IMR-90 (cell line): ENCODE data around the gene DHRS3. TPM values are rescaled to one million over a fixed set of nuclear protein-coding genes. Genes with fewer than 3 reads are reported as not detected.

Experiments
- ATAC-seq: fragments of 200-7000 bp; cut with Tn5 transposase; 2 replicates; pipeline ENCODE4 v1.9.1; 2020; ENCODE audit warnings: low read depth, mild to moderate bottlenecking, moderate library complexity
- BruUV-seq: library from RNA; stranded (reverse); fragments of 400-500 nt; replicated peaks from 2 replicates; lab custom pipeline; 2021; lab: Mats Ljungman, UMichigan
- CTCF ChIA-PET: fragments of 300-600 bp; formaldehyde crosslinking; extraction: SDS; loops from one replicate; lab custom pipeline; 2021; ENCODE audit warnings: antibody characterized with exemption; lab: Yijun Ruan, JAX
- POLR2A ChIA-PET: fragments of 300-600 bp; sonication (Branson Sonifier 250); formaldehyde crosslinking; loops from one replicate; lab custom pipeline; 2022; ENCODE audit warnings: antibody characterized with exemption; ENCODE audit not compliant: unreplicated experiment; lab: Charles Lee
- DNase-seq: peaks from one replicate; pipeline ENCODE4 v3.0.0; 2013
- H2AFZ ChIP-seq: replicated peaks from 2 replicates; pipeline ENCODE3; 2013; ENCODE audit warnings: low read length, mild to moderate bottlenecking; ENCODE audit not compliant: poor library complexity
- H2AK5ac ChIP-seq: 2 replicates; pipeline ENCODE4 v1.6.1; 2013; ENCODE audit warnings: low read depth, low read length, inconsistent platforms
- H2AK9ac ChIP-seq: replicated peaks from 2 replicates; pipeline ENCODE3; 2013; ENCODE audit warnings: mild to moderate bottlenecking, low read depth, low read length, moderate library complexity; ENCODE audit not compliant: poor library complexity
- H2BK120ac ChIP-seq: 2 replicates; pipeline ENCODE4 v1.6.1; 2013; ENCODE audit warnings: low read depth, low read length, inconsistent platforms
- H2BK15ac ChIP-seq: 3 replicates; pipeline ENCODE4 v1.6.1; 2013; ENCODE audit warnings: low read depth, low read length, inconsistent platforms
- H2BK20ac ChIP-seq: 2 replicates; pipeline ENCODE4 v1.6.1; 2013; ENCODE audit warnings: low read depth, mild to moderate bottlenecking, inconsistent platforms, low read length, moderate library complexity
- H2BK5ac ChIP-seq: 2 replicates; pipeline ENCODE4 v1.6.1; 2013; ENCODE audit warnings: mild to moderate bottlenecking, low read depth, low read length, inconsistent platforms; ENCODE audit not compliant: poor library complexity, severe bottlenecking
- H3K14ac ChIP-seq: replicated peaks from 2 replicates; pipeline ENCODE4 v1.6.1; 2013; ENCODE audit warnings: low read depth, low read length, inconsistent platforms
- H3K18ac ChIP-seq: 2 replicates; pipeline ENCODE4 v1.6.1; 2013; ENCODE audit warnings: low read depth, low read length, control low read depth
- H3K23ac ChIP-seq: 2 replicates; pipeline ENCODE4 v1.6.1; 2013; ENCODE audit warnings: low read depth, low read length, inconsistent platforms
- H3K27ac ChIP-seq: 2 replicates; pipeline ENCODE4 v1.5.1; 2013; ENCODE audit warnings: mild to moderate bottlenecking, control low read depth, low read length; ENCODE audit not compliant: insufficient read depth
- H3K27me3 ChIP-seq: 2 replicates; pipeline ENCODE4 v1.6.1; 2013; ENCODE audit warnings: low read length; ENCODE audit not compliant: control insufficient read depth, insufficient read depth
- H3K36me3 ChIP-seq: 2 replicates; pipeline ENCODE4 v1.6.1; 2013; ENCODE audit warnings: low read length, mixed read lengths; ENCODE audit not compliant: control insufficient read depth, insufficient read depth
- H3K4ac ChIP-seq: 2 replicates; pipeline ENCODE4 v1.6.1; 2013; ENCODE audit warnings: low read depth, low read length, inconsistent platforms
- H3K4me1 ChIP-seq: 2 replicates; pipeline ENCODE4 v1.6.1; 2013; ENCODE audit warnings: low read length, mixed read lengths; ENCODE audit not compliant: control insufficient read depth, insufficient read depth
- H3K4me2 ChIP-seq: 2 replicates; pipeline ENCODE4 v1.6.1; 2013; ENCODE audit warnings: low read depth, mild to moderate bottlenecking, control low read depth, low read length, moderate library complexity
- H3K4me3 ChIP-seq: 2 replicates; pipeline ENCODE4 v1.5.1; 2013; ENCODE audit warnings: low read depth, mild to moderate bottlenecking, control low read depth, low read length, moderate library complexity; ENCODE audit not compliant: insufficient read depth
- H3K56ac ChIP-seq: 2 replicates; pipeline ENCODE4 v1.6.1; 2013; ENCODE audit warnings: low read length, inconsistent platforms; ENCODE audit not compliant: insufficient read depth; ENCODE audit errors: extremely low read depth
- H3K79me1 ChIP-seq, 2 experiments: 2 replicates each; pipeline ENCODE4 v1.6.1; 2013; ENCODE audit warnings: low read length in 2 of 2, inconsistent platforms in 1 of 2, low read depth in 1 of 2
- H3K9ac ChIP-seq: 2 replicates; pipeline ENCODE4 v1.6.1; 2013; ENCODE audit warnings: low read depth, low read length, control low read depth
- H3K9me1 ChIP-seq: 2 replicates; pipeline ENCODE4 v1.6.1; 2013; ENCODE audit warnings: low read length, inconsistent platforms; ENCODE audit not compliant: insufficient read depth
- H3K9me3 ChIP-seq: 2 replicates; pipeline ENCODE4 v1.6.1; 2013; ENCODE audit warnings: low read length; ENCODE audit not compliant: control insufficient read depth, insufficient read depth
- H4K20me1 ChIP-seq: 2 replicates; pipeline ENCODE4 v1.6.1; 2013; ENCODE audit warnings: low read length, inconsistent platforms; ENCODE audit not compliant: insufficient read depth
- H4K5ac ChIP-seq: 2 replicates; pipeline ENCODE4 v1.6.1; 2013; ENCODE audit warnings: mild to moderate bottlenecking, low read depth, low read length, control low read depth
- H4K8ac ChIP-seq, 2 experiments: 2 replicates each; pipeline ENCODE4 v1.6.1; 2013; ENCODE audit warnings: low read depth in 2 of 2, low read length in 2 of 2, control low read depth in 1 of 2, inconsistent platforms in 1 of 2
- H4K91ac ChIP-seq: 2 replicates; pipeline ENCODE4 v1.6.1; 2013; ENCODE audit warnings: low read depth, low read length, inconsistent platforms; ENCODE audit not compliant: insufficient read depth
- ELK1 ChIP-seq: fragments of 150-350 bp; IDR thresholded peaks from 2 replicates; pipeline ENCODE4 v1.6.1; 2016; ENCODE audit warnings: low read depth, mild to moderate bottlenecking, low read length, moderate library complexity, borderline replicate concordance
- WGBS, 2 experiments: methylation state at CpG; one replicate each; pipeline versions ENCODE4 v1.1.5 to v1.1.7; 2013; ENCODE audit warnings: missing lambda C conversion rate in 2 of 2; ENCODE audit not compliant: insufficient read length in 1 of 2; ENCODE audit errors: extremely low coverage in 2 of 2; 5-methylcytosine and 5-hydroxymethylcytosine counted together
- dilution Hi-C: fragments of 300-500 bp; cut with HindIII; formaldehyde crosslinking; loops from one replicate; pipeline ENCODE4 v1.14.3; 2018; ENCODE audit warnings: low sequenced_read_pairs; ENCODE audit not compliant: unreplicated experiment
- in situ Hi-C: fragments of 300-500 bp; cut with MboI; formaldehyde crosslinking; loops from 3 replicates; pipeline ENCODE4 v1.14.3; 2019; ENCODE audit warnings: low sequenced_read_pairs, inconsistent platforms, mixed read lengths
- intact Hi-C: fragments of 100-400 bp; cut with micrococcal nuclease; formaldehyde crosslinking; loops from 2 replicates; pipeline ENCODE4 v1.10.0; 2022
- polyA plus RNA-seq, 3 experiments: library from polyadenylated mRNA; depleted of rRNA; stranded (reverse); fragments of >200 nt; gene quantifications; 2 replicates each; pipeline ENCODE4 v1.2.3, GENCODE V29; 2012; ENCODE audit warnings: low replicate concordance in 1 of 3
- total RNA-seq: library from RNA; depleted of rRNA; stranded (reverse); fragments of >200 nt; gene quantifications from 2 replicates; pipeline ENCODE4 v1.2.3, GENCODE V29; 2012

The DHRS3 gene
- total and polyA plus RNA-seq, 2 of the 4 experiments (the other 2 are of a cell fraction) = 11.2 to 14.5 TPM

DNA sequence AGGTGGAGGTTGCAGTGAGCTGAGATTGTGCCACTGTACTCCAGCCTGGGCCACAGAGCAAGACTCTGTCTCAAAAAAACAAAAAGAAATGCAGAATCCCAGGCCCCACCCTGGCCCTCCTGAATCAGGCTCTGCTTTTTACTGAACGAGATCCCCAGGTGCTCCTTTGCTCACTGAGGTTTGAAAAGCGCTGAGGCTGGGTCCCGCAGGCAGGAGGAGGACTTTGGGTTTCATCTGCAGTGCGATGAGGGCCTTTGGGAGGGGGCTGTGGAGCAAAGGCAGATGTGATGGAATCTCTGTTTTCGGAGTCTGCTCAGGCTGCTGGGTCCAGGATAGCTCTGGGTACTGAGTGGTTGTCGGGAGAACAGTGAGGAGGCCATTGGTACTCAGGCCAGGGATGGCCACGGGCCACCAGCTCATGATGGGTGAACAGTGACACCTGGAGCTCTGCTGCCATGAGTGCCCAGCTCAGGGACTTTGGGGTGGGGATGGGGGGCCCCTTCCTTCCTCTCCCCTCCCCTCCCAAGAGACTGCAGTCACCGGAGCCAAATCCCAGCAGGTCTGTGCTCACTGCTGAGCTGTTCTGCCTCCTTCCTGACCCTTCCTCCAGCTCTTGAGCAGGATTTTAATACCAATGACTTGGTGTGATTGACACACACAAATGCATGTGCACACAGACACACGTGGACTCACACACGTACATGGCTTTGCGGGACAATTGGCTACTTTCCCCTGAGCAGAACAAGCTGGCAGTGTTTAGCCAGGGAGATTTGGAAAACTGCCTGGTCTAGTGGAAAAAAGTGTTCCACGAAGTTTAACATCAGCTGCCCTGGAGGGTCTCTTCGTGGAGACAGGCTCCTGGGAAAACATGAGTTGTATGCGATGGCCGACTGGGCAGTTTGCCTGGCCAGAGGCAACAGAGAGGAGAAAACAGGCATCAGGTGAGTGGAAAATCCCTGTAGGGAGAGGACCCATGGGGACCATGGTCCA lies 3.6 kb upstream of the DHRS3 start:
- Histone ChIP-seq H2BK20ac (no peak overlapping the region), H3K23ac (no peak overlapping the region), H4K8ac (no peak overlapping the region), H3K79me1 (0 out of 4 replicates have a peak, but pooled peaks cover 0 to 2% of the 10 kb centered on the region in 2 experiments), H3K14ac (no peak overlapping the region), H3K9ac (no peak overlapping the region), H3K4me2 (no peak overlapping the region), H4K5ac (no peak overlapping the region), H2BK5ac (no peak overlapping the region), H3K4me1 (peaks cover 15% of the 10 kb centered on the region), H3K27me3 (0 out of 2 replicates have a peak, but pooled peaks cover 2% of the 10 kb centered on the region), H3K4ac (no peak overlapping the region; the same call in 1 of the 2 replicates), H3K9me3 (no peaks in the 10 kb centered on the region), H2BK15ac (no peak overlapping the region), H3K9me1 (no peaks in the 10 kb centered on the region), H3K27ac (no peak overlapping the region), H3K56ac (no peak overlapping the region), H3K36me3 (no peaks in the 10 kb centered on the region), H2BK120ac (no peak overlapping the region), H2AK5ac (no peak overlapping the region; the same call in 1 of the 2 replicates), H3K4me3 (no peak overlapping the region), H2AFZ (peak overlapping the region; percentile 53), H4K20me1 (no peaks in the 10 kb centered on the region), H2AK9ac (no peak overlapping the region), H4K91ac (no peak overlapping the region), H3K18ac (no peak overlapping the region)
- no TSS peak for BruUV-seq
- TF ChIP-seq ELK1 = no peak
- CTCF ChIA-PET = interaction anchor here (0.6 kb wide), 1 partner anchor 1082 kb away, joined by 3 read pairs; no protein-coding TSS in a partner anchor
- in situ Hi-C loops = loop anchor here (25.0 kb wide), 1 partner anchor 209 kb away; no protein-coding TSS in a partner anchor
- dilution Hi-C loops = no loop called here
- POLR2A ChIA-PET = interaction anchor here (0.8 kb wide), 1 partner anchor 10 kb away, joined by 3 read pairs; no protein-coding TSS in a partner anchor
- WGBS, 2 experiments = 66% methylated on average over 11 of the region's 15 CpGs; no CpG with 5 or more reads in 1 of the 2 experiments
- ATAC-seq = no peak
- intact Hi-C loops = no loop called here
- DNase-seq = no peak
